ENCODE results near the gene SAFB.
"Not testable (repeated sequence)": the region's sequence is repeated elsewhere in the genome, so short reads cannot be mapped to it uniquely, and the experiment has no call there.

The SAFB gene

DNA sequence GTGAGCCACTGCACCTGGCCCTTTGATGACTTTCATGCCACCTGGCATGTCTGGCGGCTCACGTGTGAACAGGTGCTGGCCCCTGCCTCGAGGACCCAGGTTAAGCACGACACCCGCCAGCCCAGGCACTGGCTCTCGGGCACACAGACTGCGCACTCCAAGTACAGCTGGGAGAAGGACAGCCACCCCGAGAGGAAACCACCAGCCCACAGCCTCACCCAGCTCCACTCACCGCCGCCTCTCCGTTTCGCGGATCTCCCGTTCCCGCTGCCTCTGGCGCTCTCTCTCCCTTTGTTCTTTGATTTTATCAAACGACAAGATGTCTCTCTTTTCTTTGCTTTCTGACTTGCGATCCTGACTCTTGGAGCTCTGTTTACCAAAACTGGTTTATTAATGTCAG is 27.8 kb upstream of the SAFB start:
- DNase-seq (ENCODE audit: low read depth in 2 of 2), result no peak

DNA sequence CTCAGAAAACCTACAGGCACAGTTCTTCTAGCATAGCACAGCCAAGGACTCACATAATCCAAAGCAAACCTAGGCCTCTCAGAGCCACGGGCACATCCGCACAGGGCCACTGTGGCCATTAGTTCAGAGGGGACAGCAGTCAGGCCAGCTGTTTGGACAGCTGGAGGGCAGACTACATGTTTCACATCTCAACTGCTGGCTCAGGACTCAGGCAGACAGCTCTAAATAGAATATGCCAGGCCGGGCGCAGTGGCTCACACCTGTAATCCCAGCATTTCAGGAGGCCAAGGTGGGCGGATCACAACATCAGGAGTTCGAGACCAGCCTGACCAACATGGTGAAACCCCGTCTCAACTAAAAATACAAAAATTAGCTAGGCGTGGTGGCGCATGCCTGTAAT is 27.1 kb upstream of the SAFB start:
- no peak for DNase-seq (ENCODE audit: low read depth in 2 of 2)

- DNase-seq (ENCODE audit: low read depth in 2 of 2), result no peak
Measured at GRCh38 chr19:5600797-5601196, 22.1 kb upstream of the SAFB start.

GRCh38 chr19:5603626-5604025 is 19.3 kb upstream of the SAFB start:
- no peak for DNase-seq (ENCODE audit: low read depth in 2 of 2)

- no peak for DNase-seq (ENCODE audit: low read depth in 2 of 2)
Measured at GRCh38 chr19:5605362-5605761, 17.5 kb upstream of the SAFB start.

DNA sequence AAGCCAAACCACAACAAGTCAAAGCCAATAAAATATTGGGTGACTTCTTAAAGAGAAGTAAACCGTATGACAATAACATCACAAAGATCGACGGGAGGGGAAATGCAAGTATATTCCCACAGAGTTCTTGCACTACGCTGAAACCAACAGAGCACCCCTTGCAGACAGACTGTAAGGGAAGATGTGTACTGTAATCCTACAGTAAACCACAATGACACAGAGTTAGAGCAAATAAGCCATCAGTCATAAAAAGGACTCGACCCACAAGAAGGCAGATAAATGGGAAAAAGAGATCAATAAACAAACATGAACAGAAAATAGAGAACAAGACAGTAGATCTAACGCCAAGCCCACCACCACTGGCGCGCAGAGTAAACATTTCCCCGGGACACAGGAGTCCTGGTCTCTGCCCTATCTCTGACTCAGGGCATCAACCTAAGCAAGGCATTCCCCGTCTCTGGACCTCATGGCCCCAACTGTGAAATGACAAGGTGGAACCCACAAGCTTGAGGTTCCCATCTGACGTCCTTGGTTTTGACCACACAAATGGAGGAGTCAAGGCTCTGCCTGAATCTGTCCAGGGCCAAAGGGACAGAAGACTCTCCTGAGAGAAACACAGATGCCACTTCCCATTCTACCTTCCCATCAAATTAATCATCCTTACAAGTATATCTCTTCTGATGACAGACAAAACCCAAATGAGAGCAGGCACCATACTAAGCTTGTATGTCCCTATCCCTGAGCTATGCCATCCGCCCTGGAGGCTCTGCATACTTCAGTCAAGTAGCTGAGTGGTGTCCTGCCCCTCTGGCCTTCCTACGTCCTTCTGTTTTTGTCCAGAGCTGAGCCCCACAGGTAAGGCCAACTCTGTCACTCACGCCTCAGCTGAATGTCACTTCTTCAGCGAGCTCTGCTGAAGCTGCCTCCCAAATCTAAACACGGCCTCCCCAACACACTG is 15.3 kb upstream of the SAFB start:
- DNase-seq (ENCODE audit: low read depth in 2 of 2), result no peak

- DNase-seq (ENCODE audit: low read depth in 2 of 2), result no peak
Measured at GRCh38 chr19:5608291-5608690, 14.6 kb upstream of the SAFB start.

- DNase-seq (ENCODE audit: low read depth in 2 of 2), result not testable (repeated sequence)
Measured at GRCh38 chr19:5608766-5609165, 14.1 kb upstream of the SAFB start.

- DNase-seq (ENCODE audit: low read depth in 2 of 2), result no peak
Measured at GRCh38 chr19:5609881-5610448, 12.9 kb upstream of the SAFB start.

GRCh38 chr19:5612891-5613865 is 9.7 kb upstream of the SAFB start:
- DNase-seq (ENCODE audit: low read depth in 2 of 2), result no peak

GRCh38 chr19:5615756-5616327 is 7.0 kb upstream of the SAFB start:
- no peak for DNase-seq (ENCODE audit: low read depth in 2 of 2)

- DNase-seq (ENCODE audit: low read depth in 2 of 2), result no peak
Measured at GRCh38 chr19:5617080-5617479, 5.8 kb upstream of the SAFB start.

- no peak for DNase-seq (ENCODE audit: low read depth in 2 of 2)
Measured at GRCh38 chr19:5618591-5618990, 4.3 kb upstream of the SAFB start.

- no peak for DNase-seq (ENCODE audit: low read depth in 2 of 2)
Measured at GRCh38 chr19:5619946-5620345, 2.9 kb upstream of the SAFB start.

DNA sequence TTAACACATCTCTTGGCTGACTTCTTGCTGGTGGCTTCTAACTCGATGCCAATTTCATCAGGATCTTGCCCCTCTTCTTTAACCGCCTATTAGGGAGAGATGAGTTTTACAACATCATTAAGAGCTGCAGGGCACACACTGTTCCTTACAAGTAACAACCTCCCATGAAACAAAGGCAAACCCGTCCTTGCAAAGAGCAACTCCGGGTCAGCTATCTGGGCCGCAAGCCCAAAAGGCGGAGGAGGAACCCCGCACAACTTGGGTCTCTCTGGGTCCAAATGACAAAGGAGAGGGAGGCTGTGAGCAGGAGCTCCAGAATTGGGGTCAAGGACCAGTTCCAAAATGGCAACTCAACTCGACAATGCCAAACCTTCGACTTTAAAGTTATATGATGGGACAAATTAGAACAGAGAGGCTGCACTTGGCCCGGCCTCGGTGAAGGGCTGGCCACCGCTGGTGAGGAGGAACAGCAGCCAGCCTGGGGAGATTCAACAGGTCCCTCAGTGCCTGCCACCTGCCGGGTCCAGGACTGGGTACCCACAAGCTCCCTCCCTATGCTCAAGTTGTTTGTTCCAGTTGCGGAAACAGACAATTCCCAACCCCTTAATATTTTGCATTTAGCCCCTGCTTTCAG is 1.5 kb upstream of the SAFB start:
- no peak for DNase-seq (ENCODE audit: low read depth in 2 of 2)

DNA sequence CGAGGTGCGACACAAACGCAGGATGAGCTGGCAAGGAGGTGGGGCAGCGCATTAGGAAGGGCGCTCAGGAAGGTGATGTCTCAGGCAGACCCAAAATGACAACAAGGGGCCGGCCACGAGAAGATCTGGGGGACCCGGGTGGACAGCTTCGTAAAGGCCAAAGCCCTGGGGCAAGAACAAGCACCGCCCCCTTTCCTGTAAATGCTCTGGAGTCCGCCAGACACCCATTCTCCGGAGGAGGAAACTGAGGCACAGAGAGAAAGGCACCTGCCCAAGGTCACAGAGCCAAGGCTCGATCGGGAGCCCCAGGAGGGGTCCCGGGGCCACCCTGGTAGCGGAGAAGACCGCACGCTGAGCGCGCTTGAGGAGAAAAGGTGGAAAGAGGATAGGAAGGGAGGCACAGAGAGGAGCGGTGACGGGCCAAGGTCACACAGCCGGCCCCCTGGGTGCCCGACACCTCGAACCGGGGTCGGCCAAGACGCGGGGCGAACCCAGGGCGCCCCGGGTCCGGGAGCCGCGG is 878 bp upstream of the SAFB start:
- no peak for DNase-seq (ENCODE audit: low read depth in 2 of 2)

GRCh38 chr19:5623397-5624017 is 624 bp downstream of the SAFB start:
- no peak for DNase-seq (ENCODE audit: low read depth in 2 of 2)

DNA sequence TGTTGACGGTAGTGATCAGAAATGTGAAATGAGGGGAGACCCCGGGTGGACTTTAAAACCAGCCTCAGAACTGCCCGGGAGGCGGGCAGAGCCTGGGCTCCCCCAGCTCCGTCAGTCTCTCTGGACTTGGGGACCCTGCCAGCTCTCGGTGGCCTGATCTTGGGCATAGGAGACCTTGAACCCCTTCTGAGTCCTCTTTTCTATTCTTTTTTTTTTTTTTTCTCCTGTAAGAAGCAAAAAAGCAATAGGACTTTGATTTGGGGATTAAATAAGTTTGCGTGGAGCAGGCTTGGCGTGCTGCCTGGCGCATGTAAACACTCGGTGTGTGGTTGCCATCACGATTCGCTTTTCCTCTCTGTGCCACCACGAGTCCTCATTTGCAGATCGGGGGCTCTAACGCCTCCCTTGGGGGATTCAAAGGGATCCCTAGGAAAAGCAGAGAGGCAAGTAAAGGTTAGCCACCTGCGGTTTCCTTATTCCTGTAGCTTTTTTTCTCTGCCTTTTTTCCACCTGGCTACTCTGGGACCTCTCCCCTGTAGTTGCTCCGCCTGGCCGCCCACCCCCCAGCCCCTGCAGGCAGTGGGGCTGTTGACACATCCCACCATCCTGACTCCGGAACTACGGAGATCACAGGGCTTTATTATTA is 1.3 kb downstream of the SAFB start:
- DNase-seq (ENCODE audit: low read depth in 2 of 2), result no peak

- DNase-seq (ENCODE audit: low read depth in 2 of 2), result no peak
Measured at GRCh38 chr19:5624741-5625278, 1.9 kb downstream of the SAFB start.

DNA sequence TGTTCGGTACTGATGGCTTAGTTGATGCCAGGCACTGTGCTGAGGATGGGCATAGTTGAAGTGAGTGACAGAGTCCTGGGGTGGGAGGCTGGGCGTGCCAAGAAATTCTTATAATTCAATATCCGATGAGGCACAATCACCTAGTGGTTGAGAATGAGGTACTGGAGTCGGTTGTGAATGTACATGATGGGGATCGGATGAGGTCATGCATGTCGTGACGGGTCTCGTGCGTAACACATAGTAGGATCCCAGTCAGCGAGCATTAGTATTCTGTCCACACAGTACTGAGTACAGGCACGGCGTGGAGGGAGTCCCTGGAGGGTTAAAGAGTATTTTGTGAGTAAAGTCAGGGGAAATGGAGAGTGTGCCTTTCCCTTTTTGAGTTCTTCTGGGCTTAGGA is 2.8 kb downstream of the SAFB start:
- no peak for DNase-seq (ENCODE audit: low read depth in 2 of 2)

Measured in fibroblast of skin of left biceps (primary cell).